GM12873 (cell line): ENCODE data around the gene KRT6C.

Source experiments
- TF ChIP-seq, protein P1 (sequence below): IDR thresholded peaks from 2 replicates; pipeline ENCODE4 v1.5.1; 2012; ENCODE audit warnings: low read depth, mild to moderate bottlenecking, moderate library complexity, low read length, control low read depth; ENCODE audit not compliant: insufficient read depth; ENCODE audit errors: missing control alignments

KRT6C gene

DNA sequence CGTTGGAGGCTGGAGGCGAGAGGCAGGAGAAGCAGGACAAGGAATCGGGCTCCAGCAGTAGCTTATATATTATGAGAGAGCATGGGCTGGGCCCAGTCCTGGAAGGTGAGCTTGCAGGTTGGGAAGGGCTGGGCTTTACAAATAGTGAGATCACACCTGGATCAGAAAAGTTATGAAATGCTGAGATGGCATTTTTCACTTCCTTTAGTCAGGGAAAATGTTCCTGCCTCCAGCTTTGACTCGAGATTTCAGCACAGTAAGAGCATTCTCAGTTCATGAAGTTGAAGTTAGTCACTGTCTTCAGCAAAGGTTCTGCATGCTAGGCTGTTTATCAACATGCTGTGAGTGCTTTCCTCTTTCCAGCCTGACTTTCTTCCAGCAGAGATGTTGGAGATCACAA lies at the start of gene KRT6C:
Gene KRT6C (minus strand): TSS at position 38 of the 400 bp plus-strand sequence. CDS start 68 bp downstream, outside the sequence.
- TF ChIP-seq, protein P1, sequence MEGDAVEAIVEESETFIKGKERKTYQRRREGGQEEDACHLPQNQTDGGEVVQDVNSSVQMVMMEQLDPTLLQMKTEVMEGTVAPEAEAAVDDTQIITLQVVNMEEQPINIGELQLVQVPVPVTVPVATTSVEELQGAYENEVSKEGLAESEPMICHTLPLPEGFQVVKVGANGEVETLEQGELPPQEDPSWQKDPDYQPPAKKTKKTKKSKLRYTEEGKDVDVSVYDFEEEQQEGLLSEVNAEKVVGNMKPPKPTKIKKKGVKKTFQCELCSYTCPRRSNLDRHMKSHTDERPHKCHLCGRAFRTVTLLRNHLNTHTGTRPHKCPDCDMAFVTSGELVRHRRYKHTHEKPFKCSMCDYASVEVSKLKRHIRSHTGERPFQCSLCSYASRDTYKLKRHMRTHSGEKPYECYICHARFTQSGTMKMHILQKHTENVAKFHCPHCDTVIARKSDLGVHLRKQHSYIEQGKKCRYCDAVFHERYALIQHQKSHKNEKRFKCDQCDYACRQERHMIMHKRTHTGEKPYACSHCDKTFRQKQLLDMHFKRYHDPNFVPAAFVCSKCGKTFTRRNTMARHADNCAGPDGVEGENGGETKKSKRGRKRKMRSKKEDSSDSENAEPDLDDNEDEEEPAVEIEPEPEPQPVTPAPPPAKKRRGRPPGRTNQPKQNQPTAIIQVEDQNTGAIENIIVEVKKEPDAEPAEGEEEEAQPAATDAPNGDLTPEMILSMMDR, result no peak

DNA sequence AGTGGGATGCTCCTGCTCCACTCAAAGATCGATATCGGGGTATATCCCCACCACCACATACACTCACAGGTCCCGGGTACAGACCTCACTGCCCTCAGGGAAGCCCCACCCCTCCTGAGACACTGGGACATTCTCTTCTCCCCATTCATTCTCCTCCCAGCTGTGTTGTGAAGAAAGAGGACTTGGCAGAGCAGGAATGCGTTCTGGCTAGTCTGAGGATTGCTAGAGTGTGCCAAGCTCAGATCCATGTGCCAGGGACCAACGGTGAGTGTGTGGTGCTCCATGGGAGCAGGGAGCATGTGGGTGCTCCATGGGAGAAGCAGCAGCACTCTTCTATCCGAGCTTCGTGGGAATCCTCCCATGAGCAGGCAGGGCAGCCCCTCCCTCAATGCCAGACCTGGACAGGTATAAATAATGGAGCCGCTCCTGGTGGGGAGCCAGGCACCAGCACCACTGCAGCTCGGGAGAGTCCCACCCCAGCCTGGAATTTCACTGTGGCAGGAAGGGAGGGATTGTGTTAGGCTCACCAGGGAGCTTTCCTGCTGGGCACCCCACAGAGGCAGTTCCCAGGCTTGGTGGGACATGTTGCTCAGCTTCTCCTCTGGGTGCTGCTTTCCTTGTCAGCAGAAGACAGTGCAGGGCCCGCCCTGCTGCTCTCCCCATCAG lies 48.9 kb upstream of the KRT6C start:
- TF ChIP-seq, protein P1, result no peak

DNA sequence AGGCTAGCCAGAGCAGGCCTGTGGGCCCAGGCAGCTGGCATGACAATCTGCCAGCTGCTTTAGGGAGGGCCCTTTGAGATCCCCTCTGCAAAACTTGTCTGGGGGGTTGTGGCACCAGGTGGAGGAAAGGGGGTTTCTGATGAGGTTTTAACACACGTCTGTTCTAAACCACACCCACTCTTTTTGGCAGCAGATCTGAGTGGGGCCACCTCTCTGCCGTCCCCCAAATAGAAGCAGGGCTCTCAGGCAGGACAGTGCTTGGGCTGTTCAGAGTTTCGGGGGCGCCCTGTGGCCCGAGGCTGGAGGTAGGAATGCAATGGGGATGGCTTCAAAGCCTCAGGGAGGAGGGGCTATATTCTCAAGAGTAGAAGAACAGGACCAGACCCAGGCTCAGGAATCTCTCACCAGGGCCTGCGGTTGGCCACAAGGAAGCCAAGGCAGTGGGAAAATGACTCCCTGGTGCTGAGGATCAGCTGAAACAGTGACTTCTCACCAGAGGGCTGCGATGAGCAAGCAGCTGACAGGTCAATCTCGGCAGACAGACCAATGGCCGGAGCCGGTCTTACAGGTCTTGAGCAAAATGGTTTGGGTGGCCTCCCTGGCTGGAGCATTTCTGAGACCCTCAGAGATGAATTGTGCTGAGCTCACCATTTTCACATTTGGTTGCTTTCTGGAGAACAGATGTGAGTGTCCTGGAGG lies 48.1 kb upstream of the KRT6C start:
- TF ChIP-seq, protein P1, result no peak

DNA sequence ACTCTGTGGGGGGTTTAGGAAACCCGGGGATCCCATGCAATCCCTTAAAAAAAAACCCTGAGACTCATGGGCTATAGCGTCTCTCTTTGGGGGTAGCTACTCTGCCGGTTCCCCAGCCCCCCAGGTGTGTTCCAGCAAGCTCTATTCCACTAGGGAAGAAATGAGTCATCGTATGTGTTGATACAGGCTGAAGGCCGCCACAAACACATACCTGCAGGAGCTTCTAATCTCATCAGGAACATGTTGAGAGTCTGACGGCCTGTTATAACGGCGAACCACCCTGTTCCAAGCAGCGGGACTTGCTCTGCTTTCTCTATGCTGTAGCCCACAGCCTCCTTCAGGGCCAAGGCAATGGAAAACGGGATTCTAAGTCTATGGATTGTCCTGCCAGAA lies 47.6 kb upstream of the KRT6C start:
- TF ChIP-seq, protein P1, result no peak

DNA sequence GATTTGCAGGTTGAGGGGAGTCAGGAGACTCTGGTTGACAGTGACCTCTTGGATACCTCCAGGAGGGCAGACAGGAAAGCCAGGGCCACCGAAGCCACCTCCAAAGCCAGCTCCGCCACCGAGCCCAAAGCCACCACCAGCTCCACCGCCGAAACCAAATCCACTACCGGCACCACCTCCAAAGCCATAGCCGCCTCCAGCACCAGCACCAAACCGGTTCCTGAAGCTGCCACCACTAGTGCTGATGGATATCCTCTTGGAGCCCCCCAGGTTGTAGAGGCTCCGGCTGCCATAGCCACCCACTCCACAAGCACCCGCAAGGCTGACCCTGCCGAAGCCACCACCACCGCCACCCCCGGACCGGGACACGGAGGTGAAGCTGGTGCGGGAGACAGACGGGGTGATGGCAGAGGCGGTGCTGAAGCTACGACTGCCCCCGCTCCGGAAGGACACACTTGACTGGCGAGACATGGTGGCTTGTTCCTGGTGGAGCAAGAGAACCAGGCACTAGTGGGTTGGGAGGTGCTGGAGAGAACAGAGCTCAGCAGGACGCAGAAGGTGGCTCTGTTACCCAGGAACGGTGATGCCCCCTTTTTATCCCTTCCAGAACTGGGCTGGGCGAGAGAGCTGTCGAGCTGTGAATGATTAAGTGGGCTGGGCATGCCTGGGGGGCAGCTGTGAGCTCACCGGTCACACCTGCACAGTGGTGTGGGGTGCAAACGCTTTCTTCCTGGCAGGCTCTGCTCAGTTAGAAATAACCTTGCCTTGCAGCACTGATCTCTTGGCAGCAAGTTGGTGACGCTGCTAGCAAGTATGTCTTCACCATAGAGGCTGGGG lies 46.4 kb upstream of the KRT6C start, which contains the start of gene KRT5:
Gene KRT5 (minus strand): TSS at position 569 of the 837 bp plus-strand sequence. CDS start 98 bp downstream, at position 471.
- TF ChIP-seq, protein P1, result no peak

DNA sequence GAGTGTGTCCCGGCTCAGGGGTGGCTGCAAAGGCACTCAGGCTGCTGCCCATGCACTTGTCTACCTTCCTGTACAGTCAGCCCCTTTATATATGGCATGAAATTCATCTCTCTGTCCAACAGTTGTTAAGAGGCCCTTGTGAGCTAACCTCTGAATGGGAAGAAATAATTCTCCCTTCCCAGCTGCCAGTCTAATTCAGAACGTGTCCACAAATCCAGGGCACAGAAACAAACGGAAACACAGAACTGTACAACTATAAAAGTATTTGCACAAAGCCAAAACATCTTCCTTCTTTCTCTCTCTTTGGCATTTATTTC lies 45.7 kb upstream of the KRT6C start:
- TF ChIP-seq, protein P1, result no peak

DNA sequence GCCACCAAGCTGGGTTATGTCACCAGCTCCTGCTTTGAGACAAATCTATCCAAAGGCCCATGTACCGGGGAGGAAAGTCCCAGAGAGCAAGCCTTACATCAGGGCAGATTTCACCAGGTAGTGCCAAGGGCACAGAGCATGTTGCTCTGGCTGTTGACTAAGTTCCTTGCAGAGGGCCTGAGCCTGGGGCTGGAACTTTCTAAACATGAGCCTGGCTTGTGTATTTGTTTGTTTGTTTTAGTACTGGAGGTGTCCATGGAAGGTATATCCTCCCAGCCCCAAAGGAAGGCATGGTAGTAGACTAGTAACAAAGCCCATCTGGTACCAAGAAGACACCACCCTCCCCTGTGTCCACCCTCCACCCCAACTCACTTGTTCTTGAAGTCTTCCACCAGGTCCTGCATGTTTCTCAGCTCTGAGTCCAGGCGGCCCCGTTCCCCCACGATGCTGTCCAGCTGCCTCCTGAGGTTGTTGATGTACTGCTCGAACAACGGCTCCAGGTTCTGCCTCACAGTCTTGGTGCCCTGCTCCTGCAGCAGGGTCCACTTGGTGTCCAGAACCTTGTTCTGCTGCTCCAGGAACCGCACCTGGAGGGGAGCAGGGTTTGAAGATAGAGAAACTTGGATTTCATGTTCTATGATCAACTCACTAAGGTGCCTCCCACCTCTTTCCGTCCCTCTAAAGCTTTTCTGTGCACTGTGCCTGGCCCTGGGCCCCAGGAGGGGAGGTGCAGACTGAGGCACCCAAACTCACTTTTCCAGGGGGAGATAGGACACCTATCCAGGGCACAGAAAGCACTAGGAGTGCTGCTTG lies 45.2 kb upstream of the KRT6C start:
- TF ChIP-seq, protein P1, result no peak
